HG02588 (cell line): ENCODE results near the gene POLR2F.
"Not testable (repeated sequence)": the region's sequence is repeated elsewhere in the genome, so short reads cannot be mapped to it uniquely, and the experiment has no call there.

Experiments
- ATAC-seq: cut with Tn5 transposase; IDR thresholded peaks from one replicate; pipeline ENCODE4 v1.9.1; 2021; ENCODE audit warnings: mild to moderate bottlenecking, moderate library complexity; ENCODE audit not compliant: unreplicated experiment

The POLR2F gene

GRCh38 chr22:37951305-37951704, 2.2 kb upstream of the POLR2F start:
- no peak for ATAC-seq

GRCh38 chr22:37952629-37953028, 870 bp upstream of the POLR2F start:
- ATAC-seq, result not testable (repeated sequence)

- ATAC-seq, result peak; percentile 28
Observed at GRCh38 chr22:37953062-37953436, 450 bp upstream of the POLR2F start.

GRCh38 chr22:37954686-37955085, 1.2 kb downstream of the POLR2F start:
- ATAC-seq, result no peak

- ATAC-seq, result not testable (repeated sequence)
Observed at GRCh38 chr22:37955825-37956397, 2.4 kb downstream of the POLR2F start.

- no peak for ATAC-seq
Observed at GRCh38 chr22:37957232-37957631, 3.7 kb downstream of the POLR2F start.

GRCh38 chr22:37959231-37959825, 5.8 kb downstream of the POLR2F start:
- no peak for ATAC-seq

GRCh38 chr22:37961062-37961461, 7.6 kb downstream of the POLR2F start:
- no peak for ATAC-seq

GRCh38 chr22:37965940-37966664, 12.6 kb downstream of the POLR2F start:
- no peak for ATAC-seq

GRCh38 chr22:37967147-37967546, 13.6 kb downstream of the POLR2F start:
- no peak for ATAC-seq

GRCh38 chr22:37967637-37968451, 14.3 kb downstream of the POLR2F start:
- ATAC-seq, result no peak

GRCh38 chr22:37968452-37969251, 15.2 kb downstream of the POLR2F start:
- no peak for ATAC-seq

GRCh38 chr22:37970864-37971263, 17.4 kb downstream of the POLR2F start:
- no peak for ATAC-seq

- ATAC-seq, result no peak
Observed at GRCh38 chr22:37971475-37972434, 18.3 kb downstream of the POLR2F start.

GRCh38 chr22:37972527-37972926, 19.0 kb downstream of the POLR2F start:
- ATAC-seq, result no peak

GRCh38 chr22:37973271-37974170, 20.0 kb downstream of the POLR2F start:
- no peak for ATAC-seq

GRCh38 chr22:37975153-37975552, 21.7 kb downstream of the POLR2F start:
- no peak for ATAC-seq

GRCh38 chr22:37976022-37976421, 22.5 kb downstream of the POLR2F start:
- not testable (repeated sequence) for ATAC-seq

GRCh38 chr22:37976547-37976946, 23.0 kb downstream of the POLR2F start:
- no peak for ATAC-seq
